OCI-LY3 (cell line): ENCODE data around the gene NDRG4.

Source experiments
- H2AFZ ChIP-seq: fragments of 200-600, 300-600 bp; shearing (Covaris generic); 2 replicates; pipeline ENCODE4 v1.6.0; 2014; ENCODE audit warnings: antibody characterized with exemption, low read depth, low read length
- H3K27ac ChIP-seq: fragments of 200-600, 300-600 bp; sonication (generic); 2 replicates; pipeline ENCODE4 v1.5.1; 2014; ENCODE audit warnings: mild to moderate bottlenecking, low read length, moderate library complexity, mixed read lengths
- H3K27me3 ChIP-seq: fragments of 200-600, 300-600 bp; sonication (generic); 2 replicates; pipeline ENCODE4 v1.6.1; 2014; ENCODE audit warnings: low read depth, low read length, mixed read lengths
- H3K36me3 ChIP-seq: fragments of 200-600, 300-600 bp; sonication (generic); replicated peaks from 2 replicates; pipeline ENCODE3; 2014; ENCODE audit warnings: low read depth, low read length, mixed read lengths
- H3K4me1 ChIP-seq: fragments of 300-600, 200-600 bp; sonication (generic); 2 replicates; pipeline ENCODE4 v1.6.1; 2014; ENCODE audit warnings: low read length, mixed read lengths
- H3K4me2 ChIP-seq: fragments of 200-600, 300-600 bp; sonication (generic); 2 replicates; pipeline ENCODE4 v1.6.1; 2014; ENCODE audit warnings: low read length, mixed read lengths
- H3K4me3 ChIP-seq: fragments of 300-600, 200-600 bp; sonication (generic); 2 replicates; pipeline ENCODE4 v1.5.1; 2014; ENCODE audit warnings: antibody characterized with exemption, mild to moderate bottlenecking, low read length, moderate library complexity
- H3K79me2 ChIP-seq: fragments of 300-600, 200-600 bp; shearing (Covaris generic); 2 replicates; pipeline ENCODE4 v1.6.1; 2014; ENCODE audit warnings: mild to moderate bottlenecking, low read length, mixed read lengths
- H3K9ac ChIP-seq: fragments of 300-600, 200-600 bp; shearing (Covaris generic); 2 replicates; pipeline ENCODE4 v1.6.0; 2014; ENCODE audit warnings: mild to moderate bottlenecking, low read length, moderate library complexity
- H3K9me3 ChIP-seq: fragments of 200-600, 300-600 bp; shearing (Covaris generic); 2 replicates; pipeline ENCODE4 v1.6.1; 2014; ENCODE audit warnings: low read length, mixed read lengths; ENCODE audit not compliant: insufficient read depth
- H4K20me1 ChIP-seq: fragments of 200-600, 300-600 bp; sonication (generic); 2 replicates; pipeline ENCODE4 v1.6.1; 2016; ENCODE audit warnings: low read length, mixed read lengths; ENCODE audit not compliant: insufficient read depth
- EZH2phosphoT487 ChIP-seq: fragments of 200-600 bp; shearing (Covaris generic); IDR thresholded peaks from 2 replicates; pipeline ENCODE4 v1.6.1; 2018; ENCODE audit warnings: antibody characterized with exemption, mixed run types, low read depth
- TF ChIP-seq, protein P1 (sequence below): fragments of 200-600, 300-600 bp; sonication (generic); IDR thresholded peaks from 2 replicates; pipeline ENCODE4 v1.5.1; 2014; ENCODE audit warnings: antibody characterized with exemption, low read length, low read depth

NDRG4 gene

DNA sequence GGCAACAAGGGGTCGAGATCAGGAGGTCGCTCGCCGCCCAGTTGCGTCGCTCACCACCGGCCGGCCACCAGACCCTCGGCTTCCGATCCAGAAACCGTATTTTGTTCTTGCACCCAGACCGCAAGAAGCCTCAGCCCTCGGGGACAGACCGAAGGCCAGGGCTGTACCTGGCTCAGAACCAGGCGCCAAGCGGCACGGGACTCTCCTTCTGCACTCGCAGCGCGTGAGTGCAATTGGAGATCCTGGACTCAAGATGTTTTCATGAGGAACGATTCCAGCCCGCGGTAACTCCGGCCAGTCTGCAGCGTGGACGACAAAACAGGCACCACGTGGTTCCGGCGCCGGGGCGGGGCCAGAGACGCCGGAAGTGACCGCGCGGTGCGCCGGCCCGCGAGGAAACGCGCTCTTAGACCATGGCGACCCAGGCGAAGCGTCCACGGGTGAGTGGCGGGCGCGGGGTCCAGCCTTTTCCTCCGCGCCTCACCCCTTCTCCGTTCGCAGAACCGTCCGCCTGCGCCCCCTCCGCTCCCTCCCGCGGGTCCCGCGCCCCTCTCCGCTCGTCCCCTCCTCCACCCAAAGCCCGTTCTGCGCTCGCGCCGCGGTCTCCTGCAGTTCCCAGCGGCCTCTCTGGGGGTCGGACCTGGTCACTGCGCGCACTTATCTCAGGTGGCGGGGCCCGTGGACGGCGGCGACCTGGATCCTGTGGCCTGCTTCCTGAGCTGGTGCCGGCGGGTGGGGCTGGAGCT is 15.4 kb downstream of the NDRG4 start, which contains the start of gene SETD6:
Gene SETD6 (plus strand): TSS at position 393 of the 746 bp plus-strand sequence. CDS start 21 bp downstream, at position 414.
- peaks cover 38% of the 10 kb centered on the region for H3K79me2 ChIP-seq
- peak within 1 kb of the TSS; percentile 84 for H2AFZ ChIP-seq
- peak within 1 kb of the TSS; percentile 89 for H3K4me2 ChIP-seq
- H3K36me3 ChIP-seq, result peaks cover 25% of the 10 kb centered on the region
- TF ChIP-seq EZH2phosphoT487, result no peak
- TF ChIP-seq, protein P1, sequence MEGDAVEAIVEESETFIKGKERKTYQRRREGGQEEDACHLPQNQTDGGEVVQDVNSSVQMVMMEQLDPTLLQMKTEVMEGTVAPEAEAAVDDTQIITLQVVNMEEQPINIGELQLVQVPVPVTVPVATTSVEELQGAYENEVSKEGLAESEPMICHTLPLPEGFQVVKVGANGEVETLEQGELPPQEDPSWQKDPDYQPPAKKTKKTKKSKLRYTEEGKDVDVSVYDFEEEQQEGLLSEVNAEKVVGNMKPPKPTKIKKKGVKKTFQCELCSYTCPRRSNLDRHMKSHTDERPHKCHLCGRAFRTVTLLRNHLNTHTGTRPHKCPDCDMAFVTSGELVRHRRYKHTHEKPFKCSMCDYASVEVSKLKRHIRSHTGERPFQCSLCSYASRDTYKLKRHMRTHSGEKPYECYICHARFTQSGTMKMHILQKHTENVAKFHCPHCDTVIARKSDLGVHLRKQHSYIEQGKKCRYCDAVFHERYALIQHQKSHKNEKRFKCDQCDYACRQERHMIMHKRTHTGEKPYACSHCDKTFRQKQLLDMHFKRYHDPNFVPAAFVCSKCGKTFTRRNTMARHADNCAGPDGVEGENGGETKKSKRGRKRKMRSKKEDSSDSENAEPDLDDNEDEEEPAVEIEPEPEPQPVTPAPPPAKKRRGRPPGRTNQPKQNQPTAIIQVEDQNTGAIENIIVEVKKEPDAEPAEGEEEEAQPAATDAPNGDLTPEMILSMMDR, result no peak
- peak within 1 kb of the TSS; percentile 61 for H3K27ac ChIP-seq
- H3K9ac ChIP-seq, result peak within 1 kb of the TSS; percentile 75
- no peaks in the 10 kb centered on the region for H3K27me3 ChIP-seq
- H3K4me1 ChIP-seq, result peaks cover 43% of the 10 kb centered on the region
- H4K20me1 ChIP-seq, result peaks cover 39% of the 10 kb centered on the region
- peak within 1 kb of the TSS; percentile 93 for H3K4me3 ChIP-seq
- H3K9me3 ChIP-seq, result no peaks in the 10 kb centered on the region

DNA sequence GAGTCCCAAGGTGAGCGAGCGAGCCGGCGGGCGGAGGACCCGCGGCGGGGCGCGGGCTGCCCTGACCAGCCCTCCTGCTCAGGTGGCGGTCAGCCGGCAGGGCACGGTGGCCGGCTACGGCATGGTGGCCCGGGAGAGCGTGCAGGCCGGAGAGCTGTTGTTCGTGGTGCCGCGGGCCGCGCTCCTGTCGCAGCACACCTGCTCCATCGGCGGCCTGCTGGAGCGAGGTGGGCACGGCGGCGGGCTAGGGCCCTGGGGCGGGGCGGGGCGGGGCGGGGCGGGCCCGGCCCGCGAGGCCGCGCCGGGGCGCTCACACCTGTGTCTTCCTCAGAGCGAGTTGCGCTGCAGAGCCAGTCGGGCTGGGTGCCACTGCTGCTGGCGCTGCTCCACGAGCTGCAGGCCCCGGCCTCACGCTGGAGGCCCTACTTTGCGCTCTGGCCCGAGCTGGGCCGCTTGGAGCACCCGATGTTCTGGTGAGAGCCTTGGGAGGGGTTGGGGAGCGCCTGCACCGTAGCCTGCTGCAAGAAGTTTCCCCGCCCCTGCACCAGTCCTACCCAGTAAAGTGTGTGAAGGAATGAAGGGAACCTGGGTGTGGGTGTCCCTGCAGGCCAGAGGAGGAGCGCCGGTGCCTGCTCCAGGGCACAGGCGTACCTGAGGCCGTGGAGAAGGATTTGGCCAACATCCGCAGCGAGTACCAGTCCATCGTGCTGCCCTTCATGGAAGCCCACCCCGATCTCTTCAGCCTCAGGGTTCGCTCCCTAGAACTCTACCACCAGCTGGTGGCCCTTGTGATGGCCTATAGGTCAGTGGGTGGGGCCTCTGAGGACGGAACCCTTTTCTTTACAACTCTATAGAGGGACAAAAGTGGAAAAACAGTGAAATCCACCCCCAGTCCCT is 16.2 kb downstream of the NDRG4 start:
- Histone ChIP-seq H3K27me3 (no peaks in the 10 kb centered on the region), H3K9me3 (no peaks in the 10 kb centered on the region), H3K4me2 (peak overlapping the region; percentile 89), H3K4me1 (peaks cover 50% of the 10 kb centered on the region), H2AFZ (0 out of 2 replicates have a peak overlapping the region, but pooled peaks have one; percentile 84), H3K4me3 (peak overlapping the region; percentile 93), H3K9ac (peak overlapping the region; percentile 75), H3K79me2 (peaks cover 45% of the 10 kb centered on the region), H3K36me3 (peaks cover 34% of the 10 kb centered on the region), H4K20me1 (peaks cover 46% of the 10 kb centered on the region), H3K27ac (peak overlapping the region; percentile 61)
- TF ChIP-seq EZH2phosphoT487, result no peak
- TF ChIP-seq, protein P1, result no peak

DNA sequence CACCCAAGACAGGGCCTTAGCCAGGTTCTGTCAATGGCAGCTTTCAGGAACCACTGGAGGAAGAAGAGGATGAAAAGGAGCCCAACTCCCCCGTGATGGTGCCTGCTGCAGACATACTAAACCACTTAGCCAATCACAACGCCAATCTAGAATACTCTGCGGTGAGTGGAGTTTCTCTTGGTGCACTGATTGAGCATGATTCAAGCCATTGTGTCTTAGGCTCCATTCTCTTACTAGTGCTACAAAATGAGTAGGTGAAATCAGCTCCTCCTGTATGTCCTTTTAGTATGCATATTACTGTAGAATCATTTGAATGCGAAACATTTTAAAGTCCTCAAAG is 16.8 kb downstream of the NDRG4 start:
- TF ChIP-seq, protein P1, result no peak
- TF ChIP-seq EZH2phosphoT487, result no peak
- Histone ChIP-seq H4K20me1 (peaks cover 46% of the 10 kb centered on the region), H3K4me2 (peak overlapping the region; percentile 88), H3K27ac (no peak overlapping the region), H2AFZ (no peak overlapping the region), H3K27me3 (no peaks in the 10 kb centered on the region), H3K9me3 (no peaks in the 10 kb centered on the region), H3K4me3 (peak overlapping the region; percentile 93; the same call in 1 of the 2 replicates), H3K9ac (no peak overlapping the region), H3K4me1 (peaks cover 50% of the 10 kb centered on the region), H3K36me3 (peaks cover 37% of the 10 kb centered on the region), H3K79me2 (peaks cover 47% of the 10 kb centered on the region)
